OCI-LY3 (cell line): ENCODE measurements around the gene TEX10.

Experiments used
- EZH2phosphoT487 ChIP-seq: fragments of 200-600 bp; shearing (Covaris generic); IDR thresholded peaks from 2 replicates; pipeline ENCODE4 v1.6.1; 2018; ENCODE audit warnings: antibody characterized with exemption, mixed run types, low read depth
- TF ChIP-seq, protein P1 (sequence below): fragments of 200-600, 300-600 bp; sonication (generic); IDR thresholded peaks from 2 replicates; pipeline ENCODE4 v1.5.1; 2014; ENCODE audit warnings: antibody characterized with exemption, low read length, low read depth

DNA sequence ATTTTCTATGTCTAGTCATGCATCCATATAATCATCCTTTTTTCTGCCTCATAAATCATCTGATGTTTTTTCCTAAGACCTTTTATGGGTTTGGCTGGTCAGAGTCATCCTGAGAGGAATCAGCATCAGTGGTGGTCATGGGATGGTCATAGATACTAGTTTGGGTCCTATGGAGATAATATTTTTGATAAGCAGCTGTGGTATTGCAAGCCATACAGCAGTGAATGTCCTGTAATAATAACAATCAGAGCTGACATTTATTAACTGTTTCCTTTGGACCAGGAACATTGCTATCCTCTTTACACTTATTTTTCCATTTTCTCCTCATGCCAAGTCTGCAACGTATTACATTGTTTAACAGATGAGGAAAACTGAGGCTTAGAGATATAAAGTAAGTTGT, 83.1 kb downstream of the TEX10 start:
- TF ChIP-seq EZH2phosphoT487: no peak
- TF ChIP-seq, protein P1, sequence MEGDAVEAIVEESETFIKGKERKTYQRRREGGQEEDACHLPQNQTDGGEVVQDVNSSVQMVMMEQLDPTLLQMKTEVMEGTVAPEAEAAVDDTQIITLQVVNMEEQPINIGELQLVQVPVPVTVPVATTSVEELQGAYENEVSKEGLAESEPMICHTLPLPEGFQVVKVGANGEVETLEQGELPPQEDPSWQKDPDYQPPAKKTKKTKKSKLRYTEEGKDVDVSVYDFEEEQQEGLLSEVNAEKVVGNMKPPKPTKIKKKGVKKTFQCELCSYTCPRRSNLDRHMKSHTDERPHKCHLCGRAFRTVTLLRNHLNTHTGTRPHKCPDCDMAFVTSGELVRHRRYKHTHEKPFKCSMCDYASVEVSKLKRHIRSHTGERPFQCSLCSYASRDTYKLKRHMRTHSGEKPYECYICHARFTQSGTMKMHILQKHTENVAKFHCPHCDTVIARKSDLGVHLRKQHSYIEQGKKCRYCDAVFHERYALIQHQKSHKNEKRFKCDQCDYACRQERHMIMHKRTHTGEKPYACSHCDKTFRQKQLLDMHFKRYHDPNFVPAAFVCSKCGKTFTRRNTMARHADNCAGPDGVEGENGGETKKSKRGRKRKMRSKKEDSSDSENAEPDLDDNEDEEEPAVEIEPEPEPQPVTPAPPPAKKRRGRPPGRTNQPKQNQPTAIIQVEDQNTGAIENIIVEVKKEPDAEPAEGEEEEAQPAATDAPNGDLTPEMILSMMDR: no peak
